Measurements from ENCODE around the gene PDE8B. TPM values are rescaled to one million over a fixed set of nuclear protein-coding genes. Genes with fewer than 3 reads are reported as not detected.

The PDE8B gene
- total RNA-seq, 1 donor from 2014 or later, result not detected

DNA sequence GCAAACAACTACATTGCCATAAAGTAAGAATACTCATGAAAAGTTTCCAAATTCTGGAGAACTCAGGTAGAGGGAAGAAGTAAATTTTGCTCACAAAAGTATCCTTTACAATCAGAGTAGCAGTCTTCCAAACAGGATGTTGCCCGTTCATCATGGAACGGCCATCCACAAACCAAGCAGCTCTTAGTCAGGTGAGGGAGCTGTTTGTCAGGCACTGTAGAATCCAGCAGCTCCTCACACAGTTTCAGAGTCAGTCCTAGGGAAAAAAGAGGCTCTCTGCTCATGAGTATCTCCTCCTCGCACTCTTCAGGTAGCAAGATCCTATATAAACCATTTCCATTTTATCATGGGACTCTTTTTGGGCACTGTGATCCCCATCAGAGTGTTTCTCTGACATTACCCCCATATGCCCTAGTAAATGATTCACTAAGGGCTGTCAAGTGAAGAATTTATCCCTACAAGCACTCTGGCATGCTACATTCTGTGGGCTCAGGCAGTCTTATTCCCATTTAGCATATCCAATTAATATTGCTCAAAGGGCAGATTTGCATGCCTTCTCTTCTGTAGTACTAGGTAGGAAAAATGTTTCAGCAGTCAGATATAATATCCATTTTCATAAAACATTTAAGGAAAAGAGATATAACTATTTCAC lies 183.7 kb downstream of the PDE8B start:
- intact Hi-C loops (cut with micrococcal nuclease), result no loop called here

DNA sequence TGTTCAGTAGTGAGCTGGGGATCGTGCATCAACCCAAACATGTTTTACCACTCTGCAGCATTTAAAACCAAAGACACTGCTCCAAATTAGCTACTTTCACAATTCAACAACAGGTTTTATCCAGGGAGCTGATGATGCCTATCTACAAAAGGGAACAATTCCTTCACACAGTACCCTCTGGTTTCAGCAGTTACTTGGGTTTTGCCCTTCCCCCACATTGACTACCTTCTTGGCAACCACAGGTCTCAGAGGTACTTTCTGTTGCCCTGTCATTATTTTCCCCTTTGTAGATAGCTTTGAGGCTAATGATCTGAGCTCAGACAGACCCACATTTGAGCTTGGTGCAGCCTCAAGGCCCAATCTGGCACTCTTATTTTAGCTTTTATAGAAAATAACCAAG lies 185.5 kb downstream of the PDE8B start:
- intact Hi-C loops (cut with micrococcal nuclease), result no loop called here

DNA sequence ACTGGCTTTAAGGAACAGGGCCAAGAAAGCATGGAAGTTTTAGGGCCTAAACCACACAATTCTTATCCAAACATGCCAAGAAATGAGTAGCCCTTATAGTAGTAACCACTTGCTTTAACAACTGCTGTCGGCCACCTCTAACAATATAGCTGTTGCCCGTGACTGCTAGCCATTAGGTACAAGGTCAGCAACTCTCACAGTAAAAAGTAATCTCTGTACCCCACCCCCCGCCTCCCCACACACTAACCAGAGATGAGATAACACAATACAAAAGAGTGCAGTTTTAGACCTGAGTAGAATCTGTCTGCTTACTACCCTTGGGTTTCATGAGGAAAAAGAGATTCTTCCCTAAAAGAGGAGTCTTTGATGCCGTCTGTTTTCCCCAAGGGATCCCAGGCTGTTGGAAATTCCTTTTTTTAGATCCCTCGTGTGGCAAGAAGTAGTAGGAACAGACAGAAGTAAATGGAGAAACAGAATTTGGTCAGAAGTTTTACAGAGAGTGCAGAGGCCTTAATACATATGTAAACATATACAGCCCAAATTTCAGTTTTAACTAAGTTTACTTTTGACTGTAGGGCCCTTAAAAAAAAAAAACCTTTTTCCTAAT lies 187.3 kb downstream of the PDE8B start:
- intact Hi-C loops (cut with micrococcal nuclease), result no loop called here

DNA sequence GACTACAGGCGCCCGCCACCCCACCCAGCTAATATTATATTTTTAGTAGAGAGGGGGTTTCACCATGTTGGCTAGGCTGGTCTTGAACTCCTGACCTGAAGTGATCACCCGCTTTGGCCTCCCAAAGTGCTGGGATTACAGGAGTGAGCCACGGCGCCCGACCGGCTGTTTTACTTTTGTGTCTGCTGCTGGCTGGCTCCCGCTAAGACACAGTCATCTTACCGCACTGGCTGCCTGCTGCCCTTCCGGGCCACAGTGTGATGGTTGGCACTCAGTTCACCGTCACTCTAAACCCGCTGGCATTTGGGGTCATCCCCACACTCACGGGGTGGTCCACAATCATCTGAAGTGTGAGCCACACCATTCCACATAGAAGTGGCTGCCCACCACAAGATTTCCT lies 188.0 kb downstream of the PDE8B start:
- intact Hi-C loops (cut with micrococcal nuclease), result no loop called here

DNA sequence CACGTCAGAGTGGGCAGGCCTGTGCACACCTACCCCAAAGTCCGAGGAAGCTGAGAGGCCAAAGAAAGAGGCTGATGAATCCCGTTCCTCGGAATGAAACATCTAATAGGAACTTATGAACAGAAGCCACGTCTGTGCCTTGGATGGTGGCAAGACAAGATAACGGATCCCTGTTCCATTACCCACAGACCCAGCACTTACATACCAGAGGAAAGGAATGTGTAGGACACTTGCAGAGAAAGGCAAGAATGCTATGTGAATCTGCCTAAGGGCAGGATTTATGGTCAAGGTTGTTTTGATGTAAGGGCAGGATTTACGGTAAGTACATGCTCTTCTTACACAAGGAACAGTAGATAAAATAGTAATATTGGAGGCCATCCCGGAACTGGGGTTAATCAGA lies 188.4 kb downstream of the PDE8B start:
- intact Hi-C loops (cut with micrococcal nuclease), result no loop called here

DNA sequence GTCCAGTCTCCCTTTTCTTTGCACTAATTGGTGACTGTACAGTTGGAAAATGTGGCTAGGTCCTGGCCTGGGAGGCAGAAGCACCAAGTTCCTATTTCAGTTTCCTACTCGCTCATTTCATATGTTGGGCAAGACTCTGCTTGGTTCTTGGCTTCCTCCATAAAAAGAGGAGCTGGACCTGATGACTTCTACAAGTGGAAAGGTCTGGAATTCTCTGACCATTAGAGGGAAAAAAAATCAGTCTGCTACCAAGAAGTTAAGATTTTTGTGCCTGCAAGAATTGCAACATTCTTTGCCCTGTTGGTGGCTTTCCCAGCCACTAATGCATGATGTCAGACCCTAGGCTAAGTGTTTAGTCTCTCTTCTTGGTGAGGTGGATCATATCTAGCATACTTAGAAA lies 190.2 kb downstream of the PDE8B start:
- intact Hi-C loops (cut with micrococcal nuclease), result no loop called here

DNA sequence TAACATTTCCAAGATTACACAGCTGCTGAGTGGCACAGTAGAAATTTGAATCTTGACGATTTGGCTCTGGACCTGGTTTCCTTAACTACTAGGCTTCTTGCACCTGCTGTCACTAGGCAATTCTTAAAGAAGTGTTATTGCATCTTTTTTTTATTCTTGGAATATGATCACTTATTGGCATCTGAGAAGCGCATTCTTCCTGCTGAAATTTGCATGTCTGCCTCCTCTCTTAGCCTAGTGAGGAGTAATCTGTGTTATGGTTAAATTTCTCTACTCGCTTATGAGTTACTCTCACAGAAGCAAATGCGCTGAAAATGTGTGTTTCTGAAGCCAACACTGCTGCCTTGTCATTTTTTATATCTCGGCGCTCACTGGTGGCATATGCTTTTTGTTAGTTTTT lies 192.3 kb downstream of the PDE8B start:
- intact Hi-C loops (cut with micrococcal nuclease), result no loop called here

DNA sequence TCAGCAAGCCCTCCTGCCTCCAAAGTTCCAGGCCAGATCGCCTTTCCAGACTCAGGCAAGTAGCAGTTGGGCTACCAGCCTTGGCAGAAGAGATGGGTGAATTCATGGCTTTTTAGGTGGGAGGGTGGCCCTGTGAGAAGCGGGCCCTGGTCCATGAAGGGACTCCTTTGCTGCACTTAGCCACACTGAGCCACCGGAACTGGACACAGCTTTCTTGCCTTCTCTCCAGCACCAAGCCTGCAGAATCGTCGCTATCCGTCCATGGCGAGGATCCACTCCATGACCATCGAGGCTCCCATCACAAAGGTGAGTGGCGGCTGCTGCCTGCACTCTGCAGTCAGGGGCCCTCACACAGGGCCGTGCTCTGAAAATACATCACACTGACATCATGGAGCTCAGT lies 196.7 kb downstream of the PDE8B start:
- intact Hi-C loops (cut with micrococcal nuclease), result no loop called here

DNA sequence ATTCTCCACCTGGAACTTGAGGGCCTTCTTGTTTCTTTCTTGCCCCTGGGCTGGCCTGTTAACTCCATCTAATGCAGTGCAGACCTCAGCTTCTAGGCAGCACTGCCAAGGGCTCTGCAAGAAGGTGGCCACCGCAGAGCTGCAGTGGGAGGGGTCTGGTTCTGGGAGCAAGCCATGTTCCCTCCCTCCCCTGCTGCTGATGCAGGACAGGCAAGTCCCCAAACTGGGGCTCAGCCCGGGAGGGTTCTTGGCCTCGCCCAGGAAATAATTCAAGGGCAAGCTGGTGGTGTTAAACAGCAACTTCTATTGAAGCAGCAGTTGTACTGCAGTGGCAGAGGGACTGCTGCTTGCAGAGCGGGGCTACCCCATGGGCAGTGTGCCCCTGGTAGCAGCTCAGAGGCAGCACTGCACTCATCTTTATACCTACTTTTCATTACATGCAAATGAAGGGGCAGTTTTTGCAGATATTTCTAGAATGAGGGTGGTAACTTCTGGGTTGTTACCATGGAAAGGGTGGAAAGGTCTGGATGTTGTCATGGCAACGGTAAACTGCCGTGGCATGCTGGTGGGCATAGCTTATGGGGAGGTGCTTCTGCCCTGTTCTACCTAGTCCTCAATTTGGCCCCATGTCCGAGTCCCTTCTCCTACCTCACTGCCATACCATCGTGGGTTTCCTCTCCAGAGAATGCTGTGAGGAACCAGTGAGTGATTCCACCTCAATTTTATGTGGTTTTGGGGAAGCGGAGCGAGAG lies 199.6 kb downstream of the PDE8B start:
- intact Hi-C loops (cut with micrococcal nuclease), result no loop called here

DNA sequence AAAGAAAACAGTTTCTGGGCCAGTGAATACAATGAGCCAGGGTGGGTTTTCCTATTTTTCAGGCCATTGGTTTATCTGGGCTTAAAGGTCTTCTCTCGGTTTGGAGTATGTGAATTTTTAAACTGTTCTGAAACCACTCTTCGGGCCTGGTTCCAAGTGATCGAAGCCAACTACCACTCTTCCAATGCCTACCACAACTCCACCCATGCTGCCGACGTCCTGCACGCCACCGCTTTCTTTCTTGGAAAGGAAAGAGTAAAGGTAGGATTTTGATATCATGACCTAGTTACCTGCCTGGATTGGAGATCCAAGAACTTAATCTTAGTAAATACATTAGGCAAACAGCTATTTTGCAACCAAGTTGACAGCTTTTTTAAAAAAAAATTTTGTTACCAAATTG lies 202.6 kb downstream of the PDE8B start:
- intact Hi-C loops (cut with micrococcal nuclease), result no loop called here

DNA sequence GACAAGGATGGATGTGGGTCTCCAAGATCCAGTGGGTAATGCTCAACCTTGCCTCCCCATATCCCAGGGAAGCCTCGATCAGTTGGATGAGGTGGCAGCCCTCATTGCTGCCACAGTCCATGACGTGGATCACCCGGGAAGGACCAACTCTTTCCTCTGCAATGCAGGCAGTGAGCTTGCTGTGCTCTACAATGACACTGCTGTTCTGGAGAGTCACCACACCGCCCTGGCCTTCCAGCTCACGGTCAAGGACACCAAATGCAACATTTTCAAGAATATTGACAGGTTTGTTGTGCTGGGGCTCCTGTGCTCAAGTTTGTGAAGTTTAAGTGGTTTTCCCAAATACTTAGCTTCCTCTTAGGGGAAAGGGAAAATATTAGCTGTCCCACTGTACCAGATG lies 207.7 kb downstream of the PDE8B start:
- intact Hi-C loops (cut with micrococcal nuclease), result no loop called here

DNA sequence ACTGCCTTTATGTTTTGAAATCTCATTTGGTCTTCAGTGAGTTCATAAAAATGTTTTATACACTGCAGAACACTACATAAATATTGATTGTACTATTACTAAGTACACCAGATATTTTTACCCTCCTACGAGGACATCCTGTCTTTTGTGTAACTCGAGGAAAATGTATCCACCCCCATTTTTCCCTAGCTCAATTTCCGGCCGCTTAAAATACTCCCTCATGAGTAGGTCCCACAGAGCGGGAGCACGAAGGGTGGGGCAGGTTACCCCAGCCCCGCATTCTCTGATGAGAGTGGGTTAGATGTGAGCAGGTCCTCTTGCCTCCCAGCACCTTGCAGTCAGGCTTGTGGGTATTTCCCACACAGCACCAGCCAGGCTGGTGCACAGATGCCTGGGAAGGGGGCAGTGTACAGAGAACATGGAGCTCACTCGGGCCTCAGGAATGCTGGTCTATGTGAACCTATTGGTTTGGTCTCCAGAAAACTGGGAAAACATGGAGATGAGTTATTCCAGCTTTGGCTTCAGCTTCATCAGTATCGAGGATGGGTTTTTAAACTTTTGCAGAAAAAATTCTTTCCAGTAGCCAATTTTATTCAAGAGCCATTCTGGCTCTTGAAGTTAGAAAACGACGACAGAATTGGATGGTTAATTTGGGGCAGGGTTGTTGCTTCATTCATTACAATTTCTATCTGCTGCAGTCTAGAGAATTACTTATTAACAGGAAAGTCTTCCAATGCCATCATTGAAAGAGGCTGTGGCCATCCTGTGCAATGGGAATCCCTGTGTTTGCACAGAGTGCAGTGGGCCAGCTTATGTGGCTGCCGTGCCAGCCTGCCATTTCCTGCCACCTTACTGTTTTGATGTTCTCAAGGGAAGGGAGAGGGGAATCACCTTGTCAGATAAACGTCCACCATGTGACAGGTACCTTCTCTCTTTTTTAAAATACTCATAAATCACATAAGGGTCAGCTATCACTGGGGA lies 208.4 kb downstream of the PDE8B start:
- intact Hi-C loops (cut with micrococcal nuclease), result no loop called here

DNA sequence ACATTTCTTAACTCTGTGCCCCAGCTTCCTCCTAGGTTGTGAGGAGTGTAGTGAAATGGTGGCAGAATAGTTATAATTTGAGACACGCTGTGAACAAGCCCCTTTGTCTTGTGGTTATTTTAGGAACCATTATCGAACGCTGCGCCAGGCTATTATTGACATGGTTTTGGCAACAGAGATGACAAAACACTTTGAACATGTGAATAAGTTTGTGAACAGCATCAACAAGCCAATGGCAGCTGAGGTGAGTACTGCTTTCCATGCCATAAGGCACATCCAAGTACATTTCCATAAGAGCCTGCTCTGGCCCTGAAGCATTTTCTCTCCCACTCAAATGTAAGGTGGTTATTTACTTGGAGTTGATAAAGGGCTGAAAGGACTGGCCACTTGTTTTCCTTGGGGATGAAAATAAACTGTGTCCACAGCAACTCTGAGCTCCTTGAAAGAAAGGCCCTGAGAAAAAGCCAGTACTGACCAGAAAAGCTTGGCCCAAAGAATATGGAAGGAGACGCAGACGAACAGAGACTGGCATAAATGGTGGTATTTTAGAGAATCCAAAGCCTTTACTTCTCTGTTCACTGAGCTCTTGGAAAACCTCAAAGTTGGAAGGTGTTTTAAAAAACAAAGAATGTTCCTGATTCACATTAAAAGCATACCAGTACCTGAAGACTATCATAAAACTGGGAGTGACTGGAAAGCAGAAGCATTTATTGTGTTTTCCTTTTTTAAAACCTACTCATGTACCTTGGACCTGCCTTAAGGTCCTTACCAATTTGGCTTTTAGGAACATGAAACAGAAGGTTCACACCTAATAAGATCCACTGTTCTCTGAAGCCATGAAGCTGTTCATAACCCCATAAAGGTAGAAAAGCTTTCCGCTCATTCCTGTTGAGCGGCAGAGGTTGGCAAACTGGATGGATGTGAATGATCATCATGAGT lies 209.4 kb downstream of the PDE8B start:
- intact Hi-C loops (cut with micrococcal nuclease), result no loop called here

DNA sequence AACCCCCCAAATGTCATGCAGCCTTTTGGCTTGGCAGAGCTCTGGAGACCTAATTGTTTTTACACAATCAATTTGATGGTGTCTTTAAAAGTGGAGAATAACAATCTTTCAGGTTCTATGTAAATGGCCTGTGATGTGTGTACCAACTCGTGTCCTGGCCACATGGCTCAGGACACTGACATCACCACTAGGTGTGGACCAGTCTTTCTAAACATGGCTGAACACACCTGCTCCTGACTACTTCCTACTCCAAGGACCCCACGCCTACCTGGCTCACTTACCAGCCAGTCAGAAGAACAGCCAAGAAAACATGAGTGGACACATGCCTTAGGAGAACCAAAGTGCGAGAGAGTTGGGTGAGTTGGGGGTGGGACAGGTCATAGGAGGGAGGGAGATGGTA lies 210.5 kb downstream of the PDE8B start:
- intact Hi-C loops (cut with micrococcal nuclease), result no loop called here

DNA sequence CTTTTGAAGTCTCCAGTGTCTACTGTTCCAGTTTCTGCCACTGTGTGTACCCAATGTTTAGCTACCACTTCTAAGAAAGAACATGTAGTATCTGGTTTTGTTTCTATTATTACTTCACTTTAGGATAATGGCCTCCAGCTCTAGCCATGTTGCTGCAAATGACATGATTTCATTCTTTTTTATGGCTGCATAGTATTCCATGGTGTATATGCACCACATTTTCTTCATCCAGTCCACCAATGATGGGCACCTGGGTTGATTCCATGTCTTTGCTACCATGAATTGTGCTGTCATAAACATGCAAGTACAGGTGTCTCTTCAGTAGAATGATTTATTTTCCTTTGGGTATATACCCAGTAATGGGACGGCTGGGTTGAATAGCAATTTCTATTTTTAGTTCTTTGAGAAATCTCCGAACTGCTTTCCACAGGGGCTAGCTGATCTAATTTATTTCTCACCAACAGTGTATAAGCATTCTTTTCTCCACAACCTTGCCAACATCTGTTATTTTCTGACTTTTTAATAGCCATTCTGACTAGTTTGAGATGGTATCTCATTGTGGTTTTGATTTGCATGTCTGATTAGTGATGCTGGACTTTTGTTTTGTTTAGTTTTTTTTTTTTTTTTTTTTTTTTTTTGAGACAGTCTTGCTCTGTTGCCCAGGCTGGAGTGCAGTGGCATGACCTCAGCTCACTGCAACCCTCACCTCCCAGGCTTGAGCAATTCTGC lies 212.7 kb downstream of the PDE8B start:
- intact Hi-C loops (cut with micrococcal nuclease), result no loop called here

DNA sequence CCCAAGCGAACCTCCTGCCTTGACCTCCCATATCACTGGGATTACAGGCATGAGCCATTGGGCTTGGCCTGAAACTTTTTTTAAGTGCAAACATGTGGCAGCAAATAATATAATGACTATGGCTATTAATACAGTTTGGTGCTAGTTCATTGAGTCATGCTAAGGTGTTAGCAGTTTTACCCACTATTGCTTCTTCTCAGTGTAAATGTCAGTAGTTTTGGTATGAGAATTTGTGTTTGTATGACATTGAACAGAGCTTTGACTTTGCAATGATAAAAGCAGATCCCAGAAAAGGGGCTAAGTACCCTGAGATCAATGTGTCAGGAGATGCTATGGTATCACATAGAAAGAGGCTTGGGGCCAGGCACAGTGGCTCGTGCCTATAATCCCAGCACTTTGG lies 214.4 kb downstream of the PDE8B start:
- intact Hi-C loops (cut with micrococcal nuclease), result no loop called here

DNA sequence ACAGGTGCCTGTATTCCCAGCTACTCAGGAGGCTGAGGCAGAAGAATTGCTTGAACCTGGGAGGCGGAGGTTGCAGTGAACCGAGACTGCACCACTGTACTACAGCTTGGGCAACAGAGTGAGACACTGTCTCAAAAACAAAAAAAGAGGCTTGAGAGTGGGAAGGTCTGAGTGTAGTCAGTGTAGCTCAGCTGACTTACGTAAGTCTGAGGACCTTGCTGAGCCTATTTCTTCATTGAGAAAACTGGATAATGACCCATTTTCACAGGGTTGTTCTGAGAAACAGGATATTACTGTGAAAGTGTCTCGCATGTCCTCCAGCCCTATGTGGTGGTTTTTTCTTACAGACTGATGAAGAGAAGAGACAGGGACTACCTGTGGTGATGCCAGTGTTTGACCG lies 214.9 kb downstream of the PDE8B start:
- intact Hi-C loops (cut with micrococcal nuclease), result no loop called here

DNA sequence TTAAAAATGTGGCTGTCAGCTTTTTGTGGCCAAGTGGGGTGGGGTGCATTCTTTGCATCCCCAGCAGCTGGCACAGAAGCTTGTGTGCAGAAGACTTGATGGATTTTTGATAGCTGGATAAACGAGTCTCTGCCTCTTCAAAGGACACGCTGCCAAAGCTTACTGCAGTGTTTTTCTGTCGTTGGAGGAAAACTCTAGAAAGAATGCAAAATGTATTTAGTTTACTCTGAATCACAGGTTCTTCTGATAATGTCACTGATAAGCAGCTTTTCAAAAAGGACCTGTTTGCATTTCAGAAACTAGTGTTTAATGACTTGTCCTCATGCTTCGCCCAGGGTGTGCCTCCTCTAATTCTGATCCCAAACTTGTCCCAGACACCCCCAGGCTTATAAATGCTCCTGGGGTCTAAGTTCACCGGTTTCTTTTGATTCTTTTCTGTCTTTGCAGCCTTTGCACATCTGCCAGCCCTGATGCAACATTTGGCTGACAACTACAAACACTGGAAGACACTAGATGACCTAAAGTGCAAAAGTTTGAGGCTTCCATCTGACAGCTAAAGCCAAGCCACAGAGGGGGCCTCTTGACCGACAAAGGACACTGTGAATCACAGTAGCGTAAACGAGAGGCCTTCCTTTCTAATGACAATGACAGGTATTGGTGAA lies 215.6 kb downstream of the PDE8B start:
- intact Hi-C loops (cut with micrococcal nuclease), result no loop called here

DNA sequence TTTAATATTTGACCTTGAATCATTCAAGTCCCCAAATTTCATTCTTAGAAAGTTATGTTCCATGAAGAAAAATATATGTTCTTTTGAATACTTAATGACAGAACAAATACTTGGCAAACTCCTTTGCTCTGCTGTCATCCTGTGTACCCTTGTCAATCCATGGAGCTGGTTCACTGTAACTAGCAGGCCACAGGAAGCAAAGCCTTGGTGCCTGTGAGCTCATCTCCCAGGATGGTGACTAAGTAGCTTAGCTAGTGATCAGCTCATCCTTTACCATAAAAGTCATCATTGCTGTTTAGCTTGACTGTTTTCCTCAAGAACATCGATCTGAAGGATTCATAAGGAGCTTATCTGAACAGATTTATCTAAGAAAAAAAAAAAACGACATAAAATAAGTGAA lies 216.2 kb downstream of the PDE8B start:
- intact Hi-C loops (cut with micrococcal nuclease), result no loop called here

All from T-helper 1 cell treated with Interleukin-12 subunit alpha and Interleukin-12 subunit beta and Interleukin-4 antibody, amounts not matched to agents 30 ng/mL and 1 ng/mL, for 36 hours (primary cell).